MCF 10A (cell line): ENCODE results near the gene TGFBR3. TPM values are rescaled to one million over a fixed set of nuclear protein-coding genes. Genes with fewer than 3 reads are reported as not detected.

Experiments
- BruUV-seq: library from RNA; stranded (reverse); fragments of 400-500 nt; replicated peaks from 2 replicates; lab custom pipeline; 2021; lab: Mats Ljungman, UMichigan
- CTCF ChIA-PET: fragments of 300-600 bp; sonication (Branson Sonifier 250); formaldehyde crosslinking; extraction: SDS; loops from one replicate; lab custom pipeline; 2021; ENCODE audit warnings: antibody characterized with exemption, inconsistent platforms; lab: Yijun Ruan, JAX
- POLR2A ChIA-PET: fragments of 300-600, 350-650 bp; sonication (Branson Sonifier 250); formaldehyde crosslinking; extraction: SDS; loops from one replicate; lab custom pipeline; 2020; ENCODE audit warnings: antibody characterized with exemption, inconsistent platforms; lab: Yijun Ruan, JAX
- DNase-seq: peaks from one replicate; pipeline ENCODE4 v3.0.0-alpha.2; 2018; ENCODE audit not compliant: unreplicated experiment
- H3K27ac Mint-ChIP-seq: one replicate; pipeline ENCODE4 v1.8.0; 2022; ENCODE audit warnings: mild to moderate bottlenecking, low read depth, mixed read lengths; ENCODE audit not compliant: unreplicated experiment
- H3K27me3 Mint-ChIP-seq: one replicate; pipeline ENCODE4 v1.8.0; 2022; ENCODE audit warnings: mixed read lengths; ENCODE audit not compliant: insufficient read depth, unreplicated experiment
- H3K36me3 Mint-ChIP-seq: one replicate; pipeline ENCODE4 v1.8.0; 2022; ENCODE audit warnings: mild to moderate bottlenecking, moderate library complexity, mixed read lengths; ENCODE audit not compliant: insufficient read depth, unreplicated experiment
- H3K4me1 Mint-ChIP-seq: one replicate; pipeline ENCODE4 v1.8.0; 2022; ENCODE audit warnings: mixed read lengths; ENCODE audit not compliant: insufficient read depth, unreplicated experiment
- H3K4me3 Mint-ChIP-seq: one replicate; pipeline ENCODE4 v1.8.0; 2022; ENCODE audit warnings: mild to moderate bottlenecking, moderate library complexity, mixed read lengths; ENCODE audit not compliant: unreplicated experiment
- H3K9me3 Mint-ChIP-seq: one replicate; pipeline ENCODE4 v1.8.0; 2022; ENCODE audit warnings: mixed read lengths; ENCODE audit not compliant: unreplicated experiment
- intact Hi-C: fragments of 100-400 bp; cut with micrococcal nuclease; formaldehyde crosslinking; loops from 2 replicates; pipeline ENCODE4 v1.14.1; 2022
- total RNA-seq: library from RNA; stranded (reverse); gene quantifications from 2 replicates; pipeline ENCODE4 v1.2.3, GENCODE V29; 2022
- TF ChIP-seq, protein P1 (sequence below): fragments of 200-600 bp; IDR thresholded peaks from one replicate; pipeline ENCODE4 v1.8.0; 2022; ENCODE audit warnings: antibody characterized with exemption, mild to moderate bottlenecking; ENCODE audit not compliant: unreplicated experiment

TGFBR3 gene
- total RNA-seq, 1 experiment from 2014 or later, result 12.0 TPM

GRCh38 chr1:91696321-91696720, 189.6 kb downstream of the TGFBR3 start:
- intact Hi-C loops, result no loop called here
- no TSS peak for BruUV-seq
- no peak overlapping the region for H3K27ac Mint-ChIP-seq

GRCh38 chr1:91693557-91693956, 192.4 kb downstream of the TGFBR3 start:
- H3K27me3 Mint-ChIP-seq, result no peaks in the 10 kb centered on the region
- DNase-seq, result no peak
- POLR2A ChIA-PET, result interaction anchor here (0.8 kb wide), 1 partner anchor 31 kb away, joined by 3 read pairs; no protein-coding TSS in a partner anchor
- BruUV-seq, result no TSS peak
- no peak overlapping the region for H3K27ac Mint-ChIP-seq
- no peak overlapping the region for H3K4me3 Mint-ChIP-seq
- TF ChIP-seq, protein P1, sequence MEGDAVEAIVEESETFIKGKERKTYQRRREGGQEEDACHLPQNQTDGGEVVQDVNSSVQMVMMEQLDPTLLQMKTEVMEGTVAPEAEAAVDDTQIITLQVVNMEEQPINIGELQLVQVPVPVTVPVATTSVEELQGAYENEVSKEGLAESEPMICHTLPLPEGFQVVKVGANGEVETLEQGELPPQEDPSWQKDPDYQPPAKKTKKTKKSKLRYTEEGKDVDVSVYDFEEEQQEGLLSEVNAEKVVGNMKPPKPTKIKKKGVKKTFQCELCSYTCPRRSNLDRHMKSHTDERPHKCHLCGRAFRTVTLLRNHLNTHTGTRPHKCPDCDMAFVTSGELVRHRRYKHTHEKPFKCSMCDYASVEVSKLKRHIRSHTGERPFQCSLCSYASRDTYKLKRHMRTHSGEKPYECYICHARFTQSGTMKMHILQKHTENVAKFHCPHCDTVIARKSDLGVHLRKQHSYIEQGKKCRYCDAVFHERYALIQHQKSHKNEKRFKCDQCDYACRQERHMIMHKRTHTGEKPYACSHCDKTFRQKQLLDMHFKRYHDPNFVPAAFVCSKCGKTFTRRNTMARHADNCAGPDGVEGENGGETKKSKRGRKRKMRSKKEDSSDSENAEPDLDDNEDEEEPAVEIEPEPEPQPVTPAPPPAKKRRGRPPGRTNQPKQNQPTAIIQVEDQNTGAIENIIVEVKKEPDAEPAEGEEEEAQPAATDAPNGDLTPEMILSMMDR, result no peak
- intact Hi-C loops, result no loop called here
- no peaks in the 10 kb centered on the region for H3K9me3 Mint-ChIP-seq
- H3K4me1 Mint-ChIP-seq, result peaks cover 14% of the 10 kb centered on the region
- peaks cover 71% of the 10 kb centered on the region for H3K36me3 Mint-ChIP-seq
- CTCF ChIA-PET, result interaction anchor here (0.6 to 1.0 kb wide), 2 partner anchors 181 to 638 kb away, joined by 3 to 6 read pairs; no protein-coding TSS in a partner anchor

More at GRCh38 chr1:91696321-91696720, 189.6 kb downstream of the TGFBR3 start:
- POLR2A ChIA-PET, result interaction anchor here (0.8 kb wide), 2 partner anchors 12 to 59 kb away, joined by 3 read pairs; no protein-coding TSS in a partner anchor
- Mint-ChIP-seq H3K36me3 (peaks cover 59% of the 10 kb centered on the region), H3K9me3 (peaks cover 6% of the 10 kb centered on the region), H3K4me1 (peaks cover 23% of the 10 kb centered on the region), H3K27me3 (no peaks in the 10 kb centered on the region), H3K4me3 (no peak overlapping the region)
- TF ChIP-seq, protein P1, result no peak
- no peak for DNase-seq
- CTCF ChIA-PET, result interaction anchor here (0.5 to 0.9 kb wide), 2 partner anchors 85 to 88 kb away, joined by 3 read pairs; no protein-coding TSS in a partner anchor

GRCh38 chr1:91691525-91691924, 194.4 kb downstream of the TGFBR3 start:
- Mint-ChIP-seq H3K36me3 (peaks cover 73% of the 10 kb centered on the region), H3K4me1 (no peaks in the 10 kb centered on the region), H3K4me3 (no peak overlapping the region), H3K27ac (peak overlapping the region; percentile 32), H3K27me3 (no peaks in the 10 kb centered on the region), H3K9me3 (no peaks in the 10 kb centered on the region)
- intact Hi-C loops, result no loop called here
- TF ChIP-seq, protein P1, result no peak
- no TSS peak for BruUV-seq
- POLR2A ChIA-PET, result interaction anchor here (0.9 to 1.5 kb wide), 2 partner anchors 9 to 33 kb away, joined by 3 to 4 read pairs; no protein-coding TSS in a partner anchor
- no peak for DNase-seq
- CTCF ChIA-PET, result interaction anchor here (0.6 to 1.2 kb wide), 3 partner anchors 10 to 162 kb away, joined by 3 read pairs; no protein-coding TSS in a partner anchor

GRCh38 chr1:91689641-91690481, 196.1 kb downstream of the TGFBR3 start:
- Mint-ChIP-seq H3K27ac (no peak overlapping the region), H3K27me3 (no peaks in the 10 kb centered on the region), H3K9me3 (no peaks in the 10 kb centered on the region), H3K36me3 (peaks cover 72% of the 10 kb centered on the region), H3K4me1 (peaks cover 6% of the 10 kb centered on the region), H3K4me3 (no peak overlapping the region)
- TF ChIP-seq, protein P1, result no peak
- POLR2A ChIA-PET, result interaction anchor here (0.7 kb wide), 1 partner anchor 77 kb away, joined by 5 read pairs; no protein-coding TSS in a partner anchor
- no peak for DNase-seq
- BruUV-seq, result no TSS peak
- CTCF ChIA-PET, result interaction anchor here (0.5 to 1.3 kb wide), 3 partner anchors 160 to 1740 kb away, joined by 3 read pairs; no protein-coding TSS in a partner anchor
- intact Hi-C loops, result no loop called here
